ELR (cell line): Measurements from ENCODE around the gene PRKG1.
A peak's percentile ranks its signal among the peaks of the same experiment; 100 is the strongest.
"Not testable (repeated sequence)": the region's sequence is repeated elsewhere in the genome, so short reads cannot be mapped to it uniquely, and the experiment has no call there.

Experiments used
- DNase-seq: peaks from one replicate; pipeline ENCODE4 v3.0.0-alpha.2; 2015; ENCODE audit warnings: low read depth

The PRKG1 gene

GRCh38 chr10:51700228-51700817 lies 626.0 kb downstream of the PRKG1 start:
- DNase-seq, result peak; percentile 5

DNA sequence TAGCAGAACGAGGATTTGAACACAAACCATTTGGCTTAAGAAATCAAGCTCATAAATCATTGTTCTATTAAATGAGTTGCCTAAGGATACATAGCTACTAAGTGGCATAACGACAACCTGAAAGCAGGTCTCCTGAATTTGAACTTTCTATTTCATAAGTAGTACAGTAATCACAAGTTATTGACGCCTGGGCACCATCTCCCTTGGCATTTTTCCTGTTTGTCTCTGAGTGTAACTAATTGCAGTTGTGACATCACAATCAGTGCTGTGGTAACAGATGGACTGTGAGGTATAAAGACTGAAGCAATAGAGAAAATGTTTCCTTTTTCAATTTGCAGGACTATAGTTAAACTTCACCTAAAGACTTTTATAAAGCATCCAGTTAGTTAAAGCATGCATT lies 631.5 kb downstream of the PRKG1 start:
- DNase-seq, result no peak

DNA sequence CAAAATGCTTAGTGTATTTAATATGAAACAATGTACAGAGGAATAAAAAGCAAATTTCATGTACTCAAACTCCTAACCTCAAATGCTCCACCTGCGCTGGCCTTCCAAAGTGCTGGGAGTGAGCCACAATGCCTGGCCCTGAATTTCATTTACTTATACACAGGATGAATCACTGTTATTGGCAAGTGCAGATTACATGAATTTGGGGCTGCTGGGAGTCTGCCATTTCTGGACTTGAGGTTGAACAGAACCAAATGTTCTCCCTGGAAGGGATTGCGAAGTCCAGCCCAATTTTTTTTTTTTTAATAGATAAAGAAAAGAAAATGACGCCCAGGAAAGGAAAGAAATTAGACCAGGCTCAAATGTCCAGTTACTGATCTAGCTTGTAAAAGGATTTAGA lies 631.9 kb downstream of the PRKG1 start:
- DNase-seq, result no peak

GRCh38 chr10:51707392-51707791 lies 633.1 kb downstream of the PRKG1 start:
- DNase-seq, result no peak

DNA sequence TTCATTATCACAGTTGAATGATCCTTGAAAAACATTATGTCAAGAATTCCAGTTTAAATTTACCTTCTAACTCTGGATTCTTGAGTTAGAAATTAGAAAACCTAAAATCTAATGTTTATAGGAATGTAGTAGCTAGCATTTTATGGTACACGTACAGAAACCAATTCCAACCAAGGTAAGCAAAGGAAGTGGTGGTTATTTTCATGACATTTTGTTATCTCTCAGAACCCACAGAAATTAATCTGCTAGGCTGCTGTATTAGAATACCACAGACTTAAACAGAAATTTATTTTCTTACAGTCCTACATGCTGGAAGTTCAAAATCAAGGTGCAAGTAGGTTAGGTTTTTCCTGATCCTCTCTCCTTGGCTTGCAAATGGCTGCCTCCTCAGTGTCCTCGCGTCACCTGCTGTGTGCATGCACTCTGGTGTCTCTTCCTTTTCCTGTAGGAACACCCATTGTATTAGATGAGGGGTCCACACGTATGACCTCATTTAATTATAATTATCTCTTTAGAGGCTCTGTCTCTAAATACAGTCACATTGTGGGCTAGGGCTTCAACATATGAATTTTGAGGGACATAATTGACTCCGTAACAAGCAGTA lies 633.6 kb downstream of the PRKG1 start:
- DNase-seq, result no peak

DNA sequence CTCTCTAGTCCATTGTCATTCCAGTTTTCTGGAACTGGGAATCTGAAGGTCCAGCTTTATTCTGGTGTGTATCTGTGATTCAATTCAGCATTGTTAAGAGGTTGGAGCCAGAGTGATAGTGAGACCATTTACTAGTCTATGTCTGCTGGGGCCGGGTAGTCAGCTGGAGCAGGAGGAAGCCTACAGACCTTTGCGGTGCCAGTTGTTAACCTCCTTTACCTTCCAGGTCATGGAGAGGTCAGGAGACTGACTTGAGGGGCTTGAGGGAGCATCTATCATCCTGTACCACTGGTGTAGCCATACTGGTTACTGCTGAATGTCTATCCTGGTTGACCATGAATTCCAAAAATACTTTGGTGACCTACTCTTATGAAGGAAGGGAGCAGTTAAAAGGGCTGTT lies 634.3 kb downstream of the PRKG1 start:
- DNase-seq, result no peak

GRCh38 chr10:51709324-51709972 lies 635.2 kb downstream of the PRKG1 start:
- no peak for DNase-seq

- no peak for DNase-seq
These were observed 637.2 kb downstream of the PRKG1 start for GRCh38 chr10:51711519-51711891.

DNA sequence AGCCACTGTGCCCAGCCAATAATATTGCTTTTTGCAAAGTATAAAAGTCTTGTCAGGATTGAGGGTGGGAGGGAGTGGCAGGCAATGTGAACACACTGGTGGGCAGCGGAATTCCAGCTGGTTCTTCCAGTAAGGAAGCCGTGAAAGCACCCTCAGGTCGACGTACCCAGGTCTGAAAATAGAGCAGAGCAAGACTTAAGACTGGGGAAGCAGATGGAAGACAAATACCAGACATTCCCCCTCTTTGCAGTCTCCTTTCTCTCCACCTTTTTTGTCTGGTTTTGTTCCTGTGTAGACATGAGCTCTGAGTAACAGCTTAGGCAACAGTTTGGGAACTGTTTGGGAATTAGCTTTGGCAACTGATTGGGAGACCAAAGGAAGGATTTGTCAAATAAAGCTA lies 642.7 kb downstream of the PRKG1 start:
- no peak for DNase-seq

DNA sequence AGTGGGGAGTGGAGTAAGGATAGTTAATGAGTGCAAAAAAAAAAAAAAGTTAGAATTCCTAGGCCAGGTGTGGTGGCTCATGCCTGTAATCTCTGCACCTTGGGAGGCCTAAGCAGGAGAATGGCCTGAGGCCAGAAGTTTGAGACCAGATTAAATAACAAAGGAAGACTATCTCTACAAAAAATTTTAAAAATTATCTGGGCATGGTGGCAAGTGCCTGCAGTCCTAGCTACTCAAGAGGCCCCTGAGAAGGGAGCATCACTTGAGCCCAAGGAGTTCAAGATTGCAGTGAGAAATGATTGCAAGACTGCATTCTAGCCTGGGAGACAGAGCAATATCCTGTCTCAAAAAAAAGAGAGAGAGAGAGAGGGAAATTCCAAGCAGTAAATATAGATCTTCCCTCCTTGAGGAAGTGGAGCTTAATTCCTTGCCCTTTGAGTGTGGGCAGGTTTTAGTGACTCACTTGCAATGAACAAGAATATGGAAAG lies 644.6 kb downstream of the PRKG1 start:
- peak; percentile 19 for DNase-seq

DNA sequence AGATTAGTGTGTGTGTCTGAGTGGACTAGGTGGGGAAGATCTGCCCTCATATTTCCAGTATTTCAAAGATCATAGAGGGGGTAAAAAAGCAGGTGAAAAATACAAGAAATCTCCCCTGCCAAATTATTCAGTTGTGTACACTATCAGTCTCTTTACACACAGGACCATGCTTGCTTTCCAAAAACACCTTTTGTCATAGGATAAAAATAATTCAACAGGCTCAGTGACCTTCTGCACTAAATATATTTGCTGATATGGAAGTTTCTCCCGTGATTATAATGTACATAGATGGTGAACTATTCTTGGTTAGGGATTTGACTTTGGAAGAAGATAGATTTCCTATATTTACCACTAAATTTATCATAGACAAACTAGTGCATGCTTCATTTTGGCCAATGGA lies 649.8 kb downstream of the PRKG1 start:
- DNase-seq, result no peak

GRCh38 chr10:51729822-51730555 lies 655.7 kb downstream of the PRKG1 start:
- DNase-seq, result no peak

GRCh38 chr10:51733057-51733456 lies 658.8 kb downstream of the PRKG1 start:
- peak; percentile 1 for DNase-seq

GRCh38 chr10:51743146-51743545 lies 668.9 kb downstream of the PRKG1 start:
- DNase-seq, result no peak

DNA sequence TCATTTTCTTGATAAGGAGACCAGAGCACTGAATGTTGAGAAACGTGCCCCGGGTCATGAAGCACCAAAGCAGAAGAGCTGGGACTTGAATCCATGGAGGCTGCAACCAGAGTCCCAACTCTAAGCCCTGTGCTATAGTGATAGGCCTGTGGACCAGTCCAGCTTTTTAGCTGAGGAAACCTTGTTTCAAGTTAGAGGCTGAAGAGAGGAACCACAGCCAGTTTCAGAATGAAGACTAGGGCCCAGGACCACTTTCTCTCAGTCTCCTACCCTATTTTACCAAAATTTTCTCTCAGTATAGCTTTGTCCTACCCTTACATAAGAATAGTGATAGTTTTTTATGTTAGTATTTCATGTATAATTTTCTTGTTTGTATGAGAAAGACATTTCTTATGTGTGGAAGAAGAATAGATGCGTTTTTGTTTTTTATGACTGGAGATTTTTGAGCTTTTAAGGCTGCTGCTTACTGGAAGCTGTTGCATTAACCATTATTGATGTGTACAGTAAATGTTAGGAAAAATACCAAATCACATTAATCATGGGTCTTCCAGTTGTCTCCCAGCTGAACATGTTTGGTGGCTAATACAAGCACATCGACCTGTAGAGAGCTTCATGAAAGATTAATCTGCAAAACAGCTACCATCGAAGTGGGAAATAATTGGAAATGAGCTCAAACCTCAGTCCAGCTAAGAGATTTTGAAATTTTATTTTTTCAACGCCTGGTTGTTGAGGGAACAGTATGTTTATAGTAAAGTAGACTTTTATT lies 670.1 kb downstream of the PRKG1 start:
- no peak for DNase-seq

- no peak for DNase-seq
These were observed 671.1 kb downstream of the PRKG1 start for GRCh38 chr10:51745397-51745796.

DNA sequence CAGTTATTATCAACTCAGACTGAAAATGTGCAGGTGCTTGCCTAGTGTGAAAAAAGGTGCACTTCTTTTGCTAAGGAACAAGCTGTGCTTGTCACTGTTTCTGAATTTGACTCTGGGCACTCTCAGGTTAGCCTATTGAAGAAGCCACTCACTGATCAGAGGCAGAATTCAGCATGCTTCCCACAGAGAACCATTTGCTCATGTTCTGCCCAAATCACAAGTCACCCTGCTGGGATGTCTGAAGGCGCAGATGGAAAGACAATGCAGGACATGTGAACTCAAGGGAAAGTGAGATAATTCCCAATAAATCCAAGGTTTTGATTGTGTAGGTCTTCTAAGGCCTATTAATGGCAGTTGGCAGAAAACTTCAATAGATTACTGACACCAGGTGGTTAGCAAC lies 672.9 kb downstream of the PRKG1 start:
- no peak for DNase-seq

- DNase-seq, result no peak
These were observed 674.7 kb downstream of the PRKG1 start for GRCh38 chr10:51748959-51749358.

GRCh38 chr10:51758366-51758765 lies 684.1 kb downstream of the PRKG1 start:
- no peak for DNase-seq

- not testable (repeated sequence) for DNase-seq
These were observed 684.6 kb downstream of the PRKG1 start for GRCh38 chr10:51758838-51759237.

GRCh38 chr10:51759896-51760534 lies 685.7 kb downstream of the PRKG1 start:
- DNase-seq, result no peak
